OCI-LY3 (cell line): ENCODE data around the gene IQGAP2.

Experiments used
- H2AFZ ChIP-seq: fragments of 200-600, 300-600 bp; shearing (Covaris generic); 2 replicates; pipeline ENCODE4 v1.6.0; 2014; ENCODE audit warnings: antibody characterized with exemption, low read depth, low read length
- H3K27ac ChIP-seq: fragments of 200-600, 300-600 bp; sonication (generic); 2 replicates; pipeline ENCODE4 v1.5.1; 2014; ENCODE audit warnings: mild to moderate bottlenecking, low read length, moderate library complexity, mixed read lengths
- H3K27me3 ChIP-seq: fragments of 200-600, 300-600 bp; sonication (generic); 2 replicates; pipeline ENCODE4 v1.6.1; 2014; ENCODE audit warnings: low read depth, low read length, mixed read lengths
- H3K36me3 ChIP-seq: fragments of 200-600, 300-600 bp; sonication (generic); replicated peaks from 2 replicates; pipeline ENCODE3; 2014; ENCODE audit warnings: low read depth, low read length, mixed read lengths
- H3K4me1 ChIP-seq: fragments of 300-600, 200-600 bp; sonication (generic); 2 replicates; pipeline ENCODE4 v1.6.1; 2014; ENCODE audit warnings: low read length, mixed read lengths
- H3K4me2 ChIP-seq: fragments of 200-600, 300-600 bp; sonication (generic); 2 replicates; pipeline ENCODE4 v1.6.1; 2014; ENCODE audit warnings: low read length, mixed read lengths
- H3K4me3 ChIP-seq: fragments of 300-600, 200-600 bp; sonication (generic); 2 replicates; pipeline ENCODE4 v1.5.1; 2014; ENCODE audit warnings: antibody characterized with exemption, mild to moderate bottlenecking, low read length, moderate library complexity
- H3K79me2 ChIP-seq: fragments of 300-600, 200-600 bp; shearing (Covaris generic); 2 replicates; pipeline ENCODE4 v1.6.1; 2014; ENCODE audit warnings: mild to moderate bottlenecking, low read length, mixed read lengths
- H3K9ac ChIP-seq: fragments of 300-600, 200-600 bp; shearing (Covaris generic); 2 replicates; pipeline ENCODE4 v1.6.0; 2014; ENCODE audit warnings: mild to moderate bottlenecking, low read length, moderate library complexity
- H3K9me3 ChIP-seq: fragments of 200-600, 300-600 bp; shearing (Covaris generic); 2 replicates; pipeline ENCODE4 v1.6.1; 2014; ENCODE audit warnings: low read length, mixed read lengths; ENCODE audit not compliant: insufficient read depth
- H4K20me1 ChIP-seq: fragments of 200-600, 300-600 bp; sonication (generic); 2 replicates; pipeline ENCODE4 v1.6.1; 2016; ENCODE audit warnings: low read length, mixed read lengths; ENCODE audit not compliant: insufficient read depth
- CTCF ChIP-seq: fragments of 200-600, 300-600 bp; sonication (generic); IDR thresholded peaks from 2 replicates; pipeline ENCODE4 v1.5.1; 2014; ENCODE audit warnings: antibody characterized with exemption, low read length, low read depth
- EZH2phosphoT487 ChIP-seq: fragments of 200-600 bp; shearing (Covaris generic); IDR thresholded peaks from 2 replicates; pipeline ENCODE4 v1.6.1; 2018; ENCODE audit warnings: antibody characterized with exemption, mixed run types, low read depth

The IQGAP2 gene

GRCh38 chr5:76617675-76618074 is 214.6 kb downstream of the IQGAP2 start:
- H3K9ac ChIP-seq: no peak overlapping the region
- H3K9me3 ChIP-seq: no peaks in the 10 kb centered on the region
- H3K4me2 ChIP-seq: no peak overlapping the region
- no peak for TF ChIP-seq CTCF
- TF ChIP-seq EZH2phosphoT487: no peak
- no peak overlapping the region for H3K27ac ChIP-seq
- no peaks in the 10 kb centered on the region for H3K27me3 ChIP-seq
- no peak overlapping the region for H2AFZ ChIP-seq
- H3K4me3 ChIP-seq: no peak overlapping the region
- H3K4me1 ChIP-seq: peaks cover 17% of the 10 kb centered on the region
- H4K20me1 ChIP-seq: no peaks in the 10 kb centered on the region
- H3K36me3 ChIP-seq: no peaks in the 10 kb centered on the region
- no peaks in the 10 kb centered on the region for H3K79me2 ChIP-seq

GRCh38 chr5:76620166-76620565 is 217.1 kb downstream of the IQGAP2 start:
- H3K4me2 ChIP-seq: no peak overlapping the region
- H2AFZ ChIP-seq: no peak overlapping the region
- peaks cover 20% of the 10 kb centered on the region for H3K4me1 ChIP-seq
- no peak overlapping the region for H3K9ac ChIP-seq
- TF ChIP-seq EZH2phosphoT487 (no peak), CTCF (no peak)
- no peaks in the 10 kb centered on the region for H3K36me3 ChIP-seq
- no peaks in the 10 kb centered on the region for H3K9me3 ChIP-seq
- no peaks in the 10 kb centered on the region for H4K20me1 ChIP-seq
- H3K27ac ChIP-seq: no peak overlapping the region
- H3K79me2 ChIP-seq: no peaks in the 10 kb centered on the region
- H3K27me3 ChIP-seq: no peaks in the 10 kb centered on the region
- H3K4me3 ChIP-seq: no peak overlapping the region

GRCh38 chr5:76622076-76622475 is 219.0 kb downstream of the IQGAP2 start:
- peaks cover 20% of the 10 kb centered on the region for H3K4me1 ChIP-seq
- no peaks in the 10 kb centered on the region for H3K9me3 ChIP-seq
- H4K20me1 ChIP-seq: no peaks in the 10 kb centered on the region
- no peak overlapping the region for H3K4me3 ChIP-seq
- TF ChIP-seq CTCF (no peak), EZH2phosphoT487 (no peak)
- H3K79me2 ChIP-seq: no peaks in the 10 kb centered on the region
- no peak overlapping the region for H3K4me2 ChIP-seq
- H3K27ac ChIP-seq: no peak overlapping the region
- no peaks in the 10 kb centered on the region for H3K36me3 ChIP-seq
- no peak overlapping the region for H2AFZ ChIP-seq
- H3K9ac ChIP-seq: no peak overlapping the region
- no peaks in the 10 kb centered on the region for H3K27me3 ChIP-seq

- Histone ChIP-seq H3K9ac (no peak within 1 kb of the TSS), H3K4me1 (peaks cover 20% of the 10 kb centered on the region), H3K79me2 (no peaks in the 10 kb centered on the region), H3K9me3 (no peaks in the 10 kb centered on the region), H3K27me3 (no peaks in the 10 kb centered on the region), H2AFZ (no peak within 1 kb of the TSS), H3K4me2 (no peak within 1 kb of the TSS), H3K36me3 (no peaks in the 10 kb centered on the region), H3K4me3 (no peak within 1 kb of the TSS), H3K27ac (no peak within 1 kb of the TSS), H4K20me1 (no peaks in the 10 kb centered on the region)
- TF ChIP-seq EZH2phosphoT487 (no peak), CTCF (no peak)
Observed at GRCh38 chr5:76622973-76623596, 220.0 kb downstream of the IQGAP2 start, which contains the start of gene F2RL2. TSS of gene F2RL2 (minus strand) at chr5:76623403. CDS start at chr5:76623230, 173 bp downstream.
